Measurements from ENCODE around the gene NRN1. TPM values are rescaled to one million over a fixed set of nuclear protein-coding genes. Genes with fewer than 3 reads are reported as not detected.
A peak's percentile ranks its signal among the peaks of the same experiment; 100 is the strongest.

NRN1 gene
- total and polyA plus RNA-seq, 8 donors = 0.45 to 9.8 (median 4.4) TPM; not detected in 2

DNA sequence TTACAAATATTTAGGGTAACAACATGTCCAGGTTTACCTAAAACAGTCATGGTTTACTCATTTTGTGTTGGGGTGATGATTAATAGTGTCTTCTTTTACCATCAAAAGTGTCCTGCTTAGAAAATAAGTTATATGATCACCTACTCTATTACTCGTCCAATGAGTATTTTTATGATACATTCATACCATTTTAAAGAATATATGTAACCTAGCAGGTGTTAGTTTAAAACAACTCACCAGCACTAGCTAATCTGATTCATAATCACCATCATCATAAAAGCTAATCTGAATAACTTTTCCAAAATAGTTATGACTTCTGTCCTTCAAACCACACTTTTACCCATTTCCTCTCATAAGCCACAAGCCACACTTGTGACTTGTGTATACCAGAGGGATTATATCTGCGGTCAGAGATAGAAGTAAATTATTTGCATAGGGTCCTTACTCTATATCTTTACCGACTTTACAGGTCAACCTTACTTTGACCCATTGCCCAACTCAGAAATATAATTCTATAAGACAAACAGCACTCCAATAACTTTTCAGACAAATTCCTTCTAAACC lies 33.3 kb upstream of the NRN1 start:
- Histone ChIP-seq H3K9me3 (no peaks in the 10 kb centered on the region), H3K4me3 (no peak overlapping the region), H3K4me1 (no peaks in the 10 kb centered on the region), H3K27ac (no peak overlapping the region), H3K27me3 (peaks cover 0 to 3% (median 0%) of the 10 kb centered on the region in 3 donors), H3K36me3 (no peaks in the 10 kb centered on the region)
- no peak for DNase-seq
- TF ChIP-seq POLR2AphosphoS5 (IDR thresholded peaks at IDR 0.05) (no peak), EP300 (IDR thresholded peaks at IDR 0.05) (no peak)
- TF ChIP-seq, protein P1, sequence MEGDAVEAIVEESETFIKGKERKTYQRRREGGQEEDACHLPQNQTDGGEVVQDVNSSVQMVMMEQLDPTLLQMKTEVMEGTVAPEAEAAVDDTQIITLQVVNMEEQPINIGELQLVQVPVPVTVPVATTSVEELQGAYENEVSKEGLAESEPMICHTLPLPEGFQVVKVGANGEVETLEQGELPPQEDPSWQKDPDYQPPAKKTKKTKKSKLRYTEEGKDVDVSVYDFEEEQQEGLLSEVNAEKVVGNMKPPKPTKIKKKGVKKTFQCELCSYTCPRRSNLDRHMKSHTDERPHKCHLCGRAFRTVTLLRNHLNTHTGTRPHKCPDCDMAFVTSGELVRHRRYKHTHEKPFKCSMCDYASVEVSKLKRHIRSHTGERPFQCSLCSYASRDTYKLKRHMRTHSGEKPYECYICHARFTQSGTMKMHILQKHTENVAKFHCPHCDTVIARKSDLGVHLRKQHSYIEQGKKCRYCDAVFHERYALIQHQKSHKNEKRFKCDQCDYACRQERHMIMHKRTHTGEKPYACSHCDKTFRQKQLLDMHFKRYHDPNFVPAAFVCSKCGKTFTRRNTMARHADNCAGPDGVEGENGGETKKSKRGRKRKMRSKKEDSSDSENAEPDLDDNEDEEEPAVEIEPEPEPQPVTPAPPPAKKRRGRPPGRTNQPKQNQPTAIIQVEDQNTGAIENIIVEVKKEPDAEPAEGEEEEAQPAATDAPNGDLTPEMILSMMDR (IDR thresholded peaks at IDR 0.05) = no peak
- 54 to 69% (median 64%) methylated on average over 3 of the region's 3 CpGs for WGBS, 5 donors
- intact Hi-C loops (cut with DNase I; ENCODE audit: low total_unique reads) = no loop called here

DNA sequence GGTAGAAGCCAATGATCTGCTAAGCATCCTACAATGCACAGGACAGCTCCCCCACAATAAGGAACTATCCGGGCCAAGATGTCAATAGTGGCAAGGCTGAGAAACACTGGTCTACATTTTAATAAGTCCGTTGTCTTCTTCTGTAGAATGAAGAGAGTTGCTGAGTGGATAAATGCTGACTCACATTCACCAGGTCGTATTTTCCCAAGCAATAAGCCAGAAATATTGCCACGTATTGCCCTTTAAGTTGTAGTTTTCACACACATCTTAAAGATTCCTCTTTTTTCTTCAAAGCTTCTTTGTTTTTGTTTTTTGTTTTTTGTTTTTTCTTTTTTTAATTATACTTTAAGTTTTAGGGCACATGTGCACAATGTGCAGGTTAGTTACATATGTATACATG lies 30.5 kb upstream of the NRN1 start:
- Histone ChIP-seq H3K4me3 (no peak overlapping the region), H3K9me3 (no peaks in the 10 kb centered on the region), H3K36me3 (no peaks in the 10 kb centered on the region), H3K27me3 (peaks cover 0 to 12% (median 0%) of the 10 kb centered on the region in 3 donors), H3K27ac (no peak overlapping the region), H3K4me1 (no peaks in the 10 kb centered on the region)
- TF ChIP-seq EP300 (IDR thresholded peaks at IDR 0.05) = no peak
- TF ChIP-seq POLR2AphosphoS5 (IDR thresholded peaks at IDR 0.05) = no peak
- TF ChIP-seq POLR2A (IDR thresholded peaks at IDR 0.05) = no peak
- TF ChIP-seq, protein P1 (IDR thresholded peaks at IDR 0.05) = no peak
- no peak for DNase-seq
- intact Hi-C loops (cut with DNase I; ENCODE audit: low total_unique reads) = no loop called here
- 84 to 92% (median 92%) methylated on average over 4 of the region's 4 CpGs for WGBS, 5 donors

DNA sequence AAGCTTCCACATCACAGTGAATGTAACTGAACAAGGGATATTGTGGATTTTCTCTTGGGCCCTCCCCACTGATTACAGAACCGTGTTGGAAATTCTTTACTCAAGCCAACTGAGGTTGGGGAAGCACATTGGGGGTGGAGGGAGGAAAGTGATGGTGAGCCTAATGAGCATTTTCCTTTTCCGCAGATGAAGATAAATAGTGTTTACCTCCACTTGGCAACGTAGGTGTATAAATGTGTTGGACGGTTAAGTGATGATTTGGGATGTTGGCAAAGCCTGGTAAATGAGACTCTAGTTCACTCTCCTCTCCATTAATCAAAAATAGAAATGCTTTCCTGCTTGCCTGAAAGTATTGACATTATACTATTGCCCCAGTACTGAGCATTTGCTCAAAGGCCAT lies 27.1 kb upstream of the NRN1 start:
- intact Hi-C loops (cut with DNase I; ENCODE audit: low total_unique reads) = no loop called here
- Histone ChIP-seq H3K27ac (no peak overlapping the region), H3K9me3 (no peaks in the 10 kb centered on the region), H3K4me3 (no peak overlapping the region), H3K4me1 (no peaks in the 10 kb centered on the region), H3K36me3 (no peaks in the 10 kb centered on the region), H3K27me3 (peaks cover 0 to 9% (median 0%) of the 10 kb centered on the region in 3 donors)
- TF ChIP-seq EP300 (IDR thresholded peaks at IDR 0.05) = no peak
- TF ChIP-seq POLR2AphosphoS5 (IDR thresholded peaks at IDR 0.05) = no peak
- no peak for TF ChIP-seq POLR2A (IDR thresholded peaks at IDR 0.05)
- TF ChIP-seq, protein P1 (IDR thresholded peaks at IDR 0.05) = no peak
- peak in 1 of 2 donors; percentile 14 for DNase-seq
- whole genome bisulfite sequencing, 5 donors = 34 to 57% (median 37%) methylated on average over 4 of the region's 4 CpGs

DNA sequence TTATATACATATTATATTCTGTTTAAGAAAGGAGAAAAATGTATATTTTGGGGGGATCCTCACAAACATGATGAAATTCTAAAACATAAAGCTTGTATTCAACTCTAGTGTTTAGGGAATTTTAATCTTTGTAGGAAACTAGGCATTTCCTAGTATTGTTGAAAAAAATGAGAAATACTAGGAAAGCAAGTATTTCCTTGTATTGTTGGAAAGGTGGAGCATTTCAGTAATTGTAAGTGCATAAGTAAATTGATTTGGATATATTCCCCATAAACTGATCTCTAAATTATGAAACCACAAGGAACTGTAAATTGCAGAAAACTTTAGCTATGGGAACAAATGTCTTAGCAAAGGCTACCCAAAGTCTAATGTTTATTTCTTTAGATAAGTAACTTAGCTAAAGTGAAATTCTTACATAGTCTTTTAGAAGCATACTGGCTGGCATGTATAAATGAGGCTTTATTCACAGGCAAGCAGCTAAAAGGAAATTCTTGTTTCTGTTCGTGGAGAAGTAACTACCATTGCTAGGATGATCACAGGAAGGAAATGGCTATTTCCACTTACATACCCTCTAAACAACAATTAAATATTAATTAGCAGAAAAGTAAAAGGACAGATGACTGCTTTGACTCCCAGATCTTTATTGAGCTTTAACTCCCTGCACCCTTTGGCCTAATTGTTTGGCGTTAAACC lies 19.9 kb upstream of the NRN1 start:
- no peak overlapping the region for H3K4me3 ChIP-seq
- no peaks in the 10 kb centered on the region for H3K9me3 ChIP-seq
- H3K36me3 ChIP-seq = no peaks in the 10 kb centered on the region
- no peak for DNase-seq
- no peaks in the 10 kb centered on the region for H3K4me1 ChIP-seq
- H3K27me3 ChIP-seq = peaks cover 0 to 30% (median 3%) of the 10 kb centered on the region in 3 donors
- TF ChIP-seq POLR2A (IDR thresholded peaks at IDR 0.05) (no peak), EP300 (IDR thresholded peaks at IDR 0.05) (no peak), POLR2AphosphoS5 (IDR thresholded peaks at IDR 0.05) (no peak)
- TF ChIP-seq, protein P1 (IDR thresholded peaks at IDR 0.05) = no peak
- WGBS, 5 donors = 41 to 64% (median 52%) methylated on average over 2 of the region's 2 CpGs
- peak overlapping the region in 1 of 5 donors; percentile 5 for H3K27ac ChIP-seq
- intact Hi-C loops (cut with DNase I; ENCODE audit: low total_unique reads) = no loop called here

Measured in stomach (tissue), 9 donors.